ENCODE results near the gene CORO7. TPM values are rescaled to one million over a fixed set of nuclear protein-coding genes. Genes with fewer than 3 reads are reported as not detected.
A peak's percentile ranks its signal among the peaks of the same experiment; 100 is the strongest.
"Not testable (repeated sequence)": the region's sequence is repeated elsewhere in the genome, so short reads cannot be mapped to it uniquely, and the experiment has no call there.

The CORO7 gene
- total RNA-seq, 2 donors from 2014 or later, result 140 to 166 TPM

GRCh38 chr16:4347765-4348509 is 68.5 kb downstream of the CORO7 start:
- no peaks in the 10 kb centered on the region for H3K36me3 Mint-ChIP-seq
- peak overlapping the region in 1 of 2 donors; percentile 72 for H3K27ac Mint-ChIP-seq
- peaks cover 10 to 25% of the 10 kb centered on the region in 2 donors for H3K4me1 Mint-ChIP-seq (ENCODE audit: low read depth in 2 of 2)
- DNase-seq (ENCODE audit: low spot score), result no peak
- no peaks in the 10 kb centered on the region for H3K9me3 Mint-ChIP-seq
- no peaks in the 10 kb centered on the region for H3K27me3 Mint-ChIP-seq
- ATAC-seq, result no peak
- H3K4me3 Mint-ChIP-seq, result no peak overlapping the region

GRCh38 chr16:4347010-4347409 is 69.4 kb downstream of the CORO7 start:
- DNase-seq (ENCODE audit: low spot score), result no peak
- Mint-ChIP-seq H3K9me3 (no peaks in the 10 kb centered on the region), H3K4me3 (no peak overlapping the region), H3K27me3 (no peaks in the 10 kb centered on the region), H3K4me1 (ENCODE audit: low read depth in 2 of 2) (peaks cover 10 to 25% of the 10 kb centered on the region in 2 donors), H3K27ac (peak overlapping the region; percentile 18 to 29), H3K36me3 (no peaks in the 10 kb centered on the region)
- no peak for ATAC-seq

- Mint-ChIP-seq H3K27ac (peak overlapping the region; percentile 29 to 53), H3K4me1 (ENCODE audit: low read depth in 2 of 2) (peaks cover 4 to 23% of the 10 kb centered on the region in 2 donors), H3K27me3 (no peaks in the 10 kb centered on the region), H3K9me3 (no peaks in the 10 kb centered on the region), H3K4me3 (no peak overlapping the region), H3K36me3 (no peaks in the 10 kb centered on the region)
- ATAC-seq, result peak; percentile 41 to 54
- no peak for DNase-seq (ENCODE audit: low spot score)
Measured at GRCh38 chr16:4345836-4346781, 70.3 kb downstream of the CORO7 start.

- no peak for DNase-seq (ENCODE audit: low spot score)
- Mint-ChIP-seq H3K27me3 (no peaks in the 10 kb centered on the region), H3K36me3 (no peaks in the 10 kb centered on the region), H3K27ac (peak overlapping the region in 1 of 2 donors; percentile 53), H3K4me3 (no peak overlapping the region), H3K4me1 (ENCODE audit: low read depth in 2 of 2) (peaks cover 4 to 23% of the 10 kb centered on the region in 2 donors), H3K9me3 (no peaks in the 10 kb centered on the region)
- no peak for ATAC-seq
Measured at GRCh38 chr16:4344983-4345835, 71.2 kb downstream of the CORO7 start.

- H3K27ac Mint-ChIP-seq, result peak overlapping the region; percentile 53 to 68
Measured at GRCh38 chr16:4344300-4344982, 72.0 kb downstream of the CORO7 start.

GRCh38 chr16:4342866-4343744 is 73.3 kb downstream of the CORO7 start:
- H3K27ac Mint-ChIP-seq, result no peak overlapping the region
- ATAC-seq, result no peak

More at GRCh38 chr16:4344300-4344982, 72.0 kb downstream of the CORO7 start:
- H3K9me3 Mint-ChIP-seq; H3K36me3 Mint-ChIP-seq; ATAC-seq; H3K4me3 Mint-ChIP-seq; DNase-seq (ENCODE audit: low spot score); H3K27me3 Mint-ChIP-seq: not testable (repeated sequence)
- H3K4me1 Mint-ChIP-seq (ENCODE audit: low read depth in 2 of 2), result peaks cover 4 to 23% of the 10 kb centered on the region in 2 donors

GRCh38 chr16:4341250-4341649 is 75.1 kb downstream of the CORO7 start:
- DNase-seq (ENCODE audit: low spot score) (no peak), ATAC-seq (no peak)
- Mint-ChIP-seq H3K36me3 (no peaks in the 10 kb centered on the region), H3K4me1 (ENCODE audit: low read depth in 2 of 2) (peaks cover 4 to 13% of the 10 kb centered on the region in 2 donors), H3K27ac (no peak overlapping the region), H3K4me3 (no peak overlapping the region), H3K27me3 (no peaks in the 10 kb centered on the region), H3K9me3 (no peaks in the 10 kb centered on the region)

More at GRCh38 chr16:4342866-4343744, 73.3 kb downstream of the CORO7 start:
- Mint-ChIP-seq H3K4me1 (ENCODE audit: low read depth in 2 of 2) (peaks cover 4 to 17% of the 10 kb centered on the region in 2 donors), H3K9me3 (no peaks in the 10 kb centered on the region), H3K27me3 (no peaks in the 10 kb centered on the region), H3K4me3 (no peak overlapping the region), H3K36me3 (no peaks in the 10 kb centered on the region)
- no peak for DNase-seq (ENCODE audit: low spot score)

GRCh38 chr16:4340443-4340842 is 76.0 kb downstream of the CORO7 start:
- DNase-seq (ENCODE audit: low spot score), result no peak
- H3K4me3 Mint-ChIP-seq, result no peak overlapping the region
- no peak for ATAC-seq
- H3K9me3 Mint-ChIP-seq, result no peaks in the 10 kb centered on the region
- H3K36me3 Mint-ChIP-seq, result no peaks in the 10 kb centered on the region
- H3K4me1 Mint-ChIP-seq (ENCODE audit: low read depth in 2 of 2), result peaks cover 4 to 7% of the 10 kb centered on the region in 2 donors
- H3K27me3 Mint-ChIP-seq, result no peaks in the 10 kb centered on the region
- no peak overlapping the region for H3K27ac Mint-ChIP-seq

GRCh38 chr16:4339909-4340308 is 76.5 kb downstream of the CORO7 start:
- ATAC-seq, result no peak
- no peak for DNase-seq (ENCODE audit: low spot score)
- no peak overlapping the region for H3K4me3 Mint-ChIP-seq
- no peak overlapping the region for H3K27ac Mint-ChIP-seq
- H3K4me1 Mint-ChIP-seq (ENCODE audit: low read depth in 2 of 2), result peaks cover 3 to 6% of the 10 kb centered on the region in 2 donors
- H3K27me3 Mint-ChIP-seq, result no peaks in the 10 kb centered on the region
- H3K36me3 Mint-ChIP-seq, result no peaks in the 10 kb centered on the region
- H3K9me3 Mint-ChIP-seq, result no peaks in the 10 kb centered on the region

- H3K9me3 Mint-ChIP-seq, result no peaks in the 10 kb centered on the region
- no peaks in the 10 kb centered on the region for H3K36me3 Mint-ChIP-seq
- no peak overlapping the region for H3K4me3 Mint-ChIP-seq
Measured at GRCh38 chr16:4339455-4339854, 76.9 kb downstream of the CORO7 start.

GRCh38 chr16:4338712-4339299 is 77.6 kb downstream of the CORO7 start:
- Mint-ChIP-seq H3K27ac (no peak overlapping the region), H3K27me3 (no peaks in the 10 kb centered on the region), H3K36me3 (no peaks in the 10 kb centered on the region), H3K9me3 (no peaks in the 10 kb centered on the region), H3K4me3 (no peak overlapping the region), H3K4me1 (ENCODE audit: low read depth in 2 of 2) (peaks cover 0 to 1% of the 10 kb centered on the region in 2 donors)
- ATAC-seq (peak in 1 of 2 donors; percentile 13), DNase-seq (ENCODE audit: low spot score) (no peak)

More at GRCh38 chr16:4339455-4339854, 76.9 kb downstream of the CORO7 start:
- ATAC-seq, result no peak
- DNase-seq (ENCODE audit: low spot score), result no peak
- no peaks in the 10 kb centered on the region for H3K27me3 Mint-ChIP-seq
- peaks cover 0 to 3% of the 10 kb centered on the region in 2 donors for H3K4me1 Mint-ChIP-seq (ENCODE audit: low read depth in 2 of 2)
- H3K27ac Mint-ChIP-seq, result no peak overlapping the region

- H3K27me3 Mint-ChIP-seq, result no peaks in the 10 kb centered on the region
- no peak for DNase-seq (ENCODE audit: low spot score)
- H3K9me3 Mint-ChIP-seq, result no peaks in the 10 kb centered on the region
- no peaks in the 10 kb centered on the region for H3K4me1 Mint-ChIP-seq (ENCODE audit: low read depth in 2 of 2)
- no peak overlapping the region for H3K27ac Mint-ChIP-seq
- H3K36me3 Mint-ChIP-seq, result no peaks in the 10 kb centered on the region
- ATAC-seq, result no peak
- no peak overlapping the region for H3K4me3 Mint-ChIP-seq
Measured at GRCh38 chr16:4338125-4338582, 78.2 kb downstream of the CORO7 start.

Measured in natural killer cell treated with Interleukin-12 subunit alpha and Interleukin-12 subunit beta and Interleukin-15 and Interleukin-18, amount 100 ng/mL, for 72 hours (primary cell).